Astrocyte of the spinal cord (primary cell): ENCODE results near the gene RSPO4.

Experiments
- DNase-seq: peaks from one replicate; pipeline ENCODE4 v3.0.0; 2011; ENCODE audit warnings: low read depth, low spot score
- H3K4me3 ChIP-seq: 2 replicates; pipeline ENCODE4 v1.5.1; 2011; ENCODE audit warnings: low read depth, mild to moderate bottlenecking, low read length, moderate library complexity
- CTCF ChIP-seq: IDR thresholded peaks from 2 replicates; pipeline ENCODE4 v1.5.1; 2012; ENCODE audit warnings: low read depth, mild to moderate bottlenecking, low read length, inconsistent platforms
- in situ Hi-C: cut with HindIII; loops from 2 replicates; pipeline ENCODE4 v1.10.0; 2017; ENCODE audit warnings: low sequenced_read_pairs

The RSPO4 gene

GRCh38 chr20:997486-997885 lies 4.6 kb downstream of the RSPO4 start:
- no peak for DNase-seq
- no peak overlapping the region for H3K4me3 ChIP-seq
- in situ Hi-C loops, result no loop called here
- TF ChIP-seq CTCF, result no peak

GRCh38 chr20:997016-997415 lies 5.1 kb downstream of the RSPO4 start:
- no peak for DNase-seq
- TF ChIP-seq CTCF, result no peak
- in situ Hi-C loops, result no loop called here
- no peak overlapping the region for H3K4me3 ChIP-seq

GRCh38 chr20:995170-995569 lies 6.9 kb downstream of the RSPO4 start:
- TF ChIP-seq CTCF, result no peak
- in situ Hi-C loops, result no loop called here
- H3K4me3 ChIP-seq, result no peak overlapping the region
- no peak for DNase-seq

- no peak for TF ChIP-seq CTCF
- no peak overlapping the region for H3K4me3 ChIP-seq
- DNase-seq, result no peak
- in situ Hi-C loops, result no loop called here
Observed at GRCh38 chr20:992801-993535, 9.1 kb downstream of the RSPO4 start.

- no peak overlapping the region for H3K4me3 ChIP-seq
- no peak for TF ChIP-seq CTCF
- in situ Hi-C loops, result no loop called here
- no peak for DNase-seq
Observed at GRCh38 chr20:991850-992249, 10.3 kb downstream of the RSPO4 start.

- no peak overlapping the region for H3K4me3 ChIP-seq
- in situ Hi-C loops, result no loop called here
- no peak for TF ChIP-seq CTCF
- no peak for DNase-seq
Observed at GRCh38 chr20:990293-990959, 11.7 kb downstream of the RSPO4 start.
